ENCODE results near the gene MYH9.

DNA sequence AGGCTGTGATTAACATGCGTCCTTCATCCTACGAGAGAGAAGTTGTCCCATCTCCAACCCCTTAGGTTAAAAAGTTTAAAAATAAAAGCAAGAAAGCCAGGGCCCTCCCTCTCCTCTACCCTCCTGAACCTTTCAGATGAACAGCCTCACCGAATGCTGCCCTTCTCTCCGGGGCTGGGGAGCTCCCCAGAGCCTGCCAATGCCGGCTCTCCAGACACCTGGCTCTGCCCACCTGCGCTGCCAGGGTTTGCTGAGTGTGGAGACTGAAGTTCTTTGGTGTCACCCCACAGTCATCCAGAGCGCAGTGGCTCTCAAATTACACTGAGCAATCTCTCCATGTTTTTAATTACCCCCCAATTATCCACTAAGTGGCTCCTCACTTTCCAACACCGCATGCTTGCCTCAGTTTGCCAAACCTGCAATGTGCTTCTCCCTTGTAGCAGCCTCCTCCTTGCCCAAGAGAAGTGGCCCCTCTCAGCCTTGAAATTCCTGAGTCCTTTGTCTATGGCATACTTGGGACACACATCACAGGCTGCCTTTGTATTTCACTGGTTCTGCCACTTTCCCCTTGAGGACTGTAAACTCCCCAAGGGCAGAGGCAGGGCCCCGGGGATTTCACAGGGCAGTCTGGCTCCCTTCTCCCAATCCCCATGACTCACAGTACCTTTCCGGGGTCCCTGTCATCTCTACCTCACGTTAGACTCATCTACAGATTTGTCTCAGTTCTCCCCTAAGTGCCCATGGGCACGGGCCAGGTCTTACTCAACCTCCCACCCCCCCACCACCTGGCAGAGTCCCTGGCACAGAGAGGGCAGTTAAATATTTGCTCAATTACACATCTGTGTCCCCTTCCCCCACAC lies 2.0 kb downstream of the MYH9 start:
- TF ChIP-seq, protein P1, sequence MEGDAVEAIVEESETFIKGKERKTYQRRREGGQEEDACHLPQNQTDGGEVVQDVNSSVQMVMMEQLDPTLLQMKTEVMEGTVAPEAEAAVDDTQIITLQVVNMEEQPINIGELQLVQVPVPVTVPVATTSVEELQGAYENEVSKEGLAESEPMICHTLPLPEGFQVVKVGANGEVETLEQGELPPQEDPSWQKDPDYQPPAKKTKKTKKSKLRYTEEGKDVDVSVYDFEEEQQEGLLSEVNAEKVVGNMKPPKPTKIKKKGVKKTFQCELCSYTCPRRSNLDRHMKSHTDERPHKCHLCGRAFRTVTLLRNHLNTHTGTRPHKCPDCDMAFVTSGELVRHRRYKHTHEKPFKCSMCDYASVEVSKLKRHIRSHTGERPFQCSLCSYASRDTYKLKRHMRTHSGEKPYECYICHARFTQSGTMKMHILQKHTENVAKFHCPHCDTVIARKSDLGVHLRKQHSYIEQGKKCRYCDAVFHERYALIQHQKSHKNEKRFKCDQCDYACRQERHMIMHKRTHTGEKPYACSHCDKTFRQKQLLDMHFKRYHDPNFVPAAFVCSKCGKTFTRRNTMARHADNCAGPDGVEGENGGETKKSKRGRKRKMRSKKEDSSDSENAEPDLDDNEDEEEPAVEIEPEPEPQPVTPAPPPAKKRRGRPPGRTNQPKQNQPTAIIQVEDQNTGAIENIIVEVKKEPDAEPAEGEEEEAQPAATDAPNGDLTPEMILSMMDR (IDR thresholded peaks at IDR 0.05) = no peak
- no peak for TF ChIP-seq EZH2 (IDR thresholded peaks at IDR 0.05; ENCODE audit: borderline replicate concordance, insufficient read depth, low read depth, low read length, poor library complexity, severe bottlenecking)
